NCI-H146 treated with DMSO at 0.1 percent for 48 hours (cell line): ENCODE measurements around the gene C10orf120.

Experiments used
- DNase-seq: peaks from one replicate; lab custom pipeline; 2025; ENCODE audit not compliant: unreplicated experiment; lab: John Stamatoyannopoulos, UW

The C10orf120 gene

DNA sequence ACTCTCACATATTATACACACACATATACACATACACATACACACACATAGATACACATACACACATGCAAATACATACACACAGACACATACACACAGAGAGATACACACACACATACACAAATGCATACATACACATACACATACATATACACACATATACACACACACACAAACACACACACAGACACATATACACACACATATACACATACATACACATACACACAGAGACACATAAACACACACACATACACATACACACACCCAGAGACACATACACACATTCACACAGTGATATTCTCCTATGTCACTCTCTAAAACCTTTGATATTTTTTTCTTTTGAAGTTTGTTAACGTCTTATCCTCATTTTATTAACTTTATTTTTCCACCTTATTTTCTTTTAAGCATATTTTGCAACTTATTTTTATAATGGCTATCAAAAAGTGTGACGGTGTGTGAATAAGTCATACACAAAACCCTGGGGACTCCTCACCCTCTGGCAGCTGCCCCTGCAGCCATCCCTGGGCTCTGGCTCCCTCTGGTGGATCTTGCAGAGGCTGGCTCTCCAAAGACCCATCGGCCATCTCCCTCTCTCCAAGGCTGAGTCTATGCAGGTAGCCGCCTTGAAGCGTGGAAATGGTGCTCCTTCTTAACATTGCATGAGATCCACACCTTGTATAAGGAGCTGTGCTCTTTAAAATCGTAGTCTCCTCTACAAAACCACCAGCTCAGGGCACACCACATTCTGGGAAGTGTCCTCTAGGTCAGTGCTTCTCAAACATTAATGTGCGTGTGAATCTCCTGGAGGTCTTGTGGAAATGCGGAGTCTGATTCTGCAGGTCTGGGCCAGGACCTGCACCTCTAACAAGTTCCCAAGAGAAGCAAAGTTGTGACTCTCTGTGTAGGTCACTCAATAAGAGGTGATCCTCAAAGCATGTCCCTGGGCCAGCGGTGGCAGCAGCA lies 4.1 kb upstream of the C10orf120 start:
- peak; percentile 14 for DNase-seq

DNA sequence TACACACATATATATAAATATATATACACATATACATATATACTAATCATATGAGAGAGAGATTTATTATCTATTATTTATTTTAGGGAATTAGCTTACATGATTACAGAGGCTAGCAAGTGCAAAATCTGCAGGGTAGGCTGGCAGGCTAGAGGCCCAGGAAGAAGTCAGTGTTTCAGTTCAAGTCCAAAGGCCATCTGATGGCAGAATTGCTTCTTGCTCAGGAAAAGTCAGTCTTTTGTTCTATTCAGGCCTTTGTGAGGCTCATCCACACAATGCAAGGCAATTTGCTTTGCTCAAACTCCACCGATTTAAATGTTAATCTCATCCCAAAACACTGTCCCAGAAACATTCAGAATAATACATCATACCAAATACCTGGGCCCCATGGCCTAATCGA lies 2.6 kb upstream of the C10orf120 start:
- DNase-seq = no peak

DNA sequence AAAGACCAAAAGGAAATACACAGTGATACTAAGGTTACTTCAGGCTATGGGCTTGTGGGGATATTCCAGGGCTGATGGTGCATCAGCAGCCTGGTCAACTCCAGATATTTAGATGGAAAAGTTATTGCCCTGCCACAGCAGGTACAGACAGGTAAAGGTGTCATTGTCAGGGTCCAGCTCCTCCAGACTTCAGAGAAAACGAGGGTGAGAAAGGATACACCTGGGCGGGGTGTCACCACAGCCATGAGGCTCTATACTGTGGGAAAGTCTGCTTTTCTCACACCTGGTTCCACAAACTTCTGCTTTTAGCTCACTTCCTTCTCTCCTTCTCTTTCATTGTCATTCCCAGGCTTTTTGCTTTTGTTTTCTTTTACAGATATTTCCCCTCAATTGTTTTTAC lies 2.0 kb upstream of the C10orf120 start:
- no peak for DNase-seq

- no peak for DNase-seq
Observed at GRCh38 chr10:122696687-122697086, 3.0 kb downstream of the C10orf120 start.

DNA sequence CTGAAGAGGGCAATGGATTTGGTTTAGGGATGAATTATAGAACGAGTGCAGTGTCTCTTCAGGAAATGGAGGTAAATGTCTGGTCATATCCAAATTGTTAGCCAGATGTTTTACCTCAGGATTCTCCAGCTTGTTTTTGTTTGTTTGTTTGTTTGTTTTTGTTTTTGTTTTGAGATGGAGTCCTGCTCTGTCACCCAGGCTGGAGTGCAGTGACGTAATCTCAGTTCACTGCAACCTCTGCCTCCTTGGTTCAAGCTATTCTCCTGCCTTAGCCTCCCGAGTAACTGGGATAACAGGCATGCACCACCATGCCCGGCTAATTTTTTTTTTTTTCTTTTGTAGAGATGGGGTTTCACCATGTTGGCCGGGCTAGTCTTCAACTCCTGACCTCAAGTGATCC lies 6.9 kb downstream of the C10orf120 start:
- DNase-seq = no peak

- DNase-seq = no peak
Observed at GRCh38 chr10:122689146-122689820, 10.4 kb downstream of the C10orf120 start.

- DNase-seq = no peak
Observed at GRCh38 chr10:122688293-122688989, 11.2 kb downstream of the C10orf120 start.

DNA sequence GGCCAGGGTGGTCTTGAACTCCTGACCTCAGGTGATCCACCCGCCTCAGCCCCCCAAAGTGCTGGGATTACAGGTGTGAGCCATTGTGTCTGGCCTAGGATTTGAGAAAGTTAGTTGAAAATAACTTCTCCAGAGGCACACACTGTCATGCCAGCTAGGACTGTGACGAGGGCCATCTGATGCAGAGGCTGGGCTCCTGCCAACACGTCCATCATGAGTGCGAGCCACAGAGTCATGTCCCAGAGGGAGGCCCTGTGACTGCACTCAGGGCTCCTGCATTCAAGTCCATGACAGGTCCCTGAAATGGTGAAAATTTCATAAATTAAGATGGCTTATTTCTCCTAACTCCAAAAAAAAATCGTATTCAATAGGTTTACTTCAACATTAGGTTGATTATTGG lies 17.1 kb downstream of the C10orf120 start:
- no peak for DNase-seq

- no peak for DNase-seq
Observed at GRCh38 chr10:122678266-122678665, 21.4 kb downstream of the C10orf120 start.

GRCh38 chr10:122675278-122675677 lies 24.4 kb downstream of the C10orf120 start:
- no peak for DNase-seq

DNA sequence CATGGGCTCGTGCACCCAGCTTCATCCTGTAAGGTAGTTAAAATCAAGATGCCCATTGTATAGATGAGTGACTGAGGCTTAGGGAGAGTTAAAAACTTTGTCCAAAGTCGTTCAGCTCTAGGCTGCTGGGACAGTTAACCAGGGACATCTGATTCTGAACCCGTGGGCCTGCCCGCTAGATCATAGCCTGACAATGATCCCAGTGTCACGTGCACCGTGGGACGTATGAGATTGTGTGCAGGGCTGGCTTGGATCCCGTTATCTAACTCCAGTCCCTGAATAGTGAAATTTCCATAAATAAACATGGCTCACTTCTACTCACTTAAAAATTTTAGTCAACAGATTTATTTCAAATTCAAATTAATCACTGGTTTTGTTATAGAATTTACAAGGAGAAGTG lies 24.9 kb downstream of the C10orf120 start:
- no peak for DNase-seq

- no peak for DNase-seq
Observed at GRCh38 chr10:122673731-122674130, 25.9 kb downstream of the C10orf120 start.

GRCh38 chr10:122673269-122673668 lies 26.4 kb downstream of the C10orf120 start:
- no peak for DNase-seq

GRCh38 chr10:122672655-122673054 lies 27.0 kb downstream of the C10orf120 start:
- no peak for DNase-seq

GRCh38 chr10:122671355-122671754 lies 28.3 kb downstream of the C10orf120 start:
- DNase-seq = no peak

DNA sequence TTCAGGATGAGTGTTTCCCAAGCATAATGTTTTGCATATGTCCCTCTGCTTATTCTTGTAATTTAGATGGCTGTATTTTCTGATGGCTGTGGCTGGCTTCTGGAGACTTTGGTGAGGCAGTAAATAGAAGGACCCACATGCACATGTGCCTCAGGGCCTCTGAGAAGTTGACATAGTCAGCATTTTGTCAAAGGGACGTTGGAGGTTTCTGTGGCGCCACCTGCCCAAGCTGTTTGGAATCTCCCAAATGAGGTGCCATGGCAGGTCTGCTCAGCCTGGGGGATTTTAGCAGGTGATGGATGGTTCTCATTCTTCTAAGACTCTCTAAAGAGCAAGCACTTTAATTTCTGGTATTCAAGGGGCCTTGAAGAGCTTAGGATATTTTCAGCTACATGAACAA lies 29.8 kb downstream of the C10orf120 start:
- DNase-seq = no peak

- no peak for DNase-seq
Observed at GRCh38 chr10:122669045-122669444, 30.6 kb downstream of the C10orf120 start.

- DNase-seq = no peak
Observed at GRCh38 chr10:122665946-122666345, 33.7 kb downstream of the C10orf120 start.

DNA sequence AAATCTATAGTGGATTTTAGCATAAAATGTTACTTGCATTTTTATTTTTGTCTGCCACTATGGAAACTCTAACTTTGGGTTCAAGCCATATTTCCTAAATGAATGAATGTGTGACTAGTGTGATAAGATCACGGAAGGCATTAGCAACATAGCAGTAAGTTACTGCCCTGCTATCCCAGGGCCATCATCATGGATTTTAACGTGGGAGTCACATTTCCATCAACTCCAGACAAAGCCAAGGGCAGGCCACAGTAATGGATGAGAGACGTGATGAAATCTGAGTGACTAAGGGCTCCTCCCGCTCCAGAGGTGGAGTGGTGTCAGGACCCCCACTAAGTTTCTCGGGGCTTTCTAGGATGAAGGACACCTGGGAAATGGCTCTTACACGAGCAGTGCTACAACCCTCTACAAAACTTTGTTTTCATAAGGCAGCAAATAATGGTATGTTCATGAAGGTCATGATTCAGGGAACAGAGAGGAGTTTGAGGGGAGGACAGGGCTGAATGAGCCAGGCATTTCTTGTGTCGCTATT lies 34.3 kb downstream of the C10orf120 start:
- DNase-seq = no peak

- DNase-seq = no peak
Observed at GRCh38 chr10:122664501-122664900, 35.1 kb downstream of the C10orf120 start.

- DNase-seq = no peak
Observed at GRCh38 chr10:122663516-122664130, 36.0 kb downstream of the C10orf120 start.
